GM21825 (cell line): ENCODE measurements around the gene KICS2.

ENCODE experiments used
- ATAC-seq: cut with Tn5 transposase; IDR thresholded peaks from one replicate; pipeline ENCODE4 v1.9.1; 2021; ENCODE audit warnings: mild to moderate bottlenecking, moderate library complexity; ENCODE audit not compliant: unreplicated experiment

KICS2 gene

GRCh38 chr12:64175254-64175945 lies 46.7 kb downstream of the KICS2 start:
- ATAC-seq, result no peak

- ATAC-seq, result no peak
Observed at GRCh38 chr12:64173456-64173855, 48.6 kb downstream of the KICS2 start.
